ENCODE measurements around the gene SVOP.
"Not testable (repeated sequence)": the region's sequence is repeated elsewhere in the genome, so short reads cannot be mapped to it uniquely, and the experiment has no call there.

SVOP gene

GRCh38 chr12:108884116-108885012, 136.5 kb downstream of the SVOP start:
- no peak for DNase-seq

- DNase-seq: no peak
Observed at GRCh38 chr12:108881953-108882352, 138.9 kb downstream of the SVOP start.

DNA sequence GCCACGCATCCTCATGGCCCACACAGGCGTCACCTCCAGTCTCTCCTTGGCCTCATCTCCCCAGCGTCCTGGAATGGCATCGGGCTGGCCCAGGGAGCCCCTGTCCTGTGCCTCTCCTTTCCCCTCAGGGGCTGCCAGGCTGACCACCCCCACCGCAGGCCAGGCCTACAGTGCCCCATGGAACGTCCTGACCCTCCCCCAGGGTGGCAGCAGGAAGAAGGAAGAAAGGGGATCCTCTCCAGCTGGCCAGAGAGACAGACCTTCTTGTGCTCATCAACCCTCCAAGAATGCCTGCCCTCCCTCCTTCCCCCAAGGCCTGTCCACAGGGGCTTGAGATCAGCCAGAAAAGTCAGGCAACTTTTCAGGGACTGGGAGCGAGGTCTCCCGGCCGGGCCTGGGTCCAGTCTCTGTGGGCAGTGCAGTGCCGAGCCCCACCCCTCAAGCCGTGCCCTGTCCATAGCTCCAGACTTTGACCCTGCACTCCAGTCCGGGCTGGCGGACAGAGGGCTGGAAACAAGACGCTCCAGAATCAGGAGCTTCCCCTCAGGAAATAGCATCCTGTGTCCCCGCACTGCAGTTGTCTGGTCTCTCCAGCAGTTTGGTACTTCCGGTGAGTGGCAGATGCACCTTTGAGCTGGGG, 141.1 kb downstream of the SVOP start, which contains the start of gene DAO:
Gene DAO, plus strand, starts transcription at position 478 of the 640 bp plus-strand sequence. CDS start 4,915 bp downstream, outside the sequence.
- no peak for DNase-seq

- no peak for DNase-seq
Observed at GRCh38 chr12:108876550-108876949, 144.3 kb downstream of the SVOP start.

GRCh38 chr12:108875682-108876361, 145.0 kb downstream of the SVOP start:
- DNase-seq: no peak

DNA sequence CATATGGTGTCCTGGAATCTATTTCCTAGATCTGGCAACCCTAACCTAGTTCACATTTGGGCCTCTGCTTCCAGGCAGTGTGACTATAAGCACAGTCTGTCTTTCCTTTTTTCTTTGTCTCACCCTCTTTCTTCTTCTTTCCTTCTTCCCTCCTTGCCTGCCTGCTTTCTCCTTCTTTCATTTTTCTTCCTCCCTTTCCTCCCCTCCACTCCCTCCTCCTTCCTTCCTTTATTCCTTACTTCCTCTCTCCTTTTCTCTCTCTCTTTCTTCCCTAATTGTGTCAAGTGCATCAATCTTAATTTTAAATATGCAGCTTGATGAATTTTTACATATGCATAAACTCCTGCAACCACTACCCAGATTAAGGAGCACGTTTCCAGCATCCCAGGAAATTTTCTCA, 145.6 kb downstream of the SVOP start:
- no peak for DNase-seq

DNA sequence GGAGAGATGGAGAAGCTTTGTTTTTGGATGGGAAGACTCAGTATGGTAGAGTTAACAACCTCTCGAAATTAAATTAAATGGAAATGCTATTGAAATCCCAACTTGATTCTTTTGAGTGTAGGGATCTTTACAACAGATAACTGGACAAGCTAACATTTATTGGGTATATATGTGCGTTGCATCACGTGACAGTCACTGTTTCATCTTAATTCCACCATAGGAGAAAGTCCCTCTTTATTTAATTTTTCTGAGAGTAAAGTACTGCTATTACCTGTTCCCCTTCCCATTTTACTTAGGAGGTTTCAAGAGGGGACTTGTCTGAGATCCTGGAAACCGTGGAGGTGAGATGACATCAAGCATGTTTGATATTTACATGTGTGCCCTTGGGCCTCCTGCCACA, 152.1 kb downstream of the SVOP start:
- DNase-seq: no peak

GRCh38 chr12:108866083-108866482, 154.8 kb downstream of the SVOP start:
- not testable (repeated sequence) for DNase-seq

GRCh38 chr12:108865169-108865568, 155.7 kb downstream of the SVOP start:
- DNase-seq: no peak

- DNase-seq: no peak
Observed at GRCh38 chr12:108862588-108862959, 158.3 kb downstream of the SVOP start.

DNA sequence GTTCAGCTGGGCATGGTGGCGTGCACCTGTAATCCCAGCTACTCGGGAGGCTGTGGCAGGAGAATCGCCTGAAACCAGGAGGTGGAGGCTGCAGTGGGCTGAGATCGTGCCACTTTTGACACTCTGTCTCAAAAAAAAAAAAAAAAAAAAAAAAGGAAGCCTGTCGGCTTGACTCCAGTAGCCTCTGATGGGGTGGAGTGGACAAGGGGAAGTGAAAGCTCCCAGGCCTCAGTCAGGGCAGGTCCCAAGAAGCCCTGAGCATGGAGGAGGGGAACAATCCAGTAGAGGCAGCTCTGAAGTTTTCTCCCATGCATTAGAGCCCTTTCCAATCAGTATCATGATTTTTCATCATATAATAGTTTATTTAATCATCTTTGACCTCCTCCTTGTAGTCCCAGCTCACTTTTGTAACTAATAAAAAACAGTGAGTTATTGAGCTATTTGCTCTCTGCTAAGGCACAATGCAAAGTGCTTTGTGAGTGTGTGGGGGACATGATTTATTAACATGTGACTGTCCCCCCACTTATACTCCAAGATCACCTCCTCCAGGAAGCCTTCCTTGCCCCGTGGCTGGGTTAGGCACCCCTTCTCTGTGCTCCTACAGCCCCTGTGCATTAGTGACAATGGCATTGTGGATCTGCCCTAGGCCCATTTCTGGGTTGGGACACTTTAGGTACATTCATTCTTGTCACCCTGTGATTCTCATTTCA, 158.8 kb downstream of the SVOP start:
- DNase-seq: no peak

GRCh38 chr12:108860443-108860842, 160.4 kb downstream of the SVOP start:
- no peak for DNase-seq

GRCh38 chr12:108859923-108860291, 161.0 kb downstream of the SVOP start:
- no peak for DNase-seq

DNA sequence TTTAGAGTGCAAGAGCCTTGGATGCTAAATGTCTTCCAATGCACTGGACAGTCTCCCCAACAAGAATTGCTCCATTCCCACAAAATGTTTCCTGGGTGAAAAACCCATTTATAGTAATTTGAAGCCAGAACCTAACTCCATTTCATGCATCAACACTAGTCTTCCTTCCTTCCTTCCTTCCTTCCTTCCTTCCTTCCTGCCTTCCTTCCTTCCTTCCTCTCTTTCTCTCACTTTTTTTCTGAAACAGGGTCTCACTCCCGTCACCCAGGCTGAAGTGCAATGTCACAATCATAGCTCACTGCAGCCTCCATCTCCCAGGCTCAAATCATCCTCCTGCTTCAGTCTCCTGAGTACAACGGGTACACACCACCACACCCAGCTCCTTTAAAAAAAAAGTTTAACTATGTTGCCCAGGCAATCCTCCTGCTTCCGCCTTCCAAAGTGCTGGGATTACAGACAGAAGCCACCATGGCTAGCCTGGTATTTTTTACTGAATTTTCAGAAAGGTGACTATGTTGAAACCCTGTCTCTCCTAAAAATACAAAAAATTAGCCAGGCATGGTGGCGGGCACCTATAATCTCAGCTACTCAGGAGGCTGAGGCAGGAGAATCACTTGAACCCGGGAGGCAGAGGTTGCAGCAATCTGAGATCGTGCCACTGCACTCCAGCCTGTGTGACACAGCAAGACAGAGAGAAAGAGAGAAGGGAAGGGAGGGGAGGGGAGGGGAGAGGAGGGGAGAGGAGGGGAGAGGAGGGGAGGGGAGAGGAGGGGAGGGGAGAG, 161.5 kb downstream of the SVOP start:
- DNase-seq: not testable (repeated sequence)

DNA sequence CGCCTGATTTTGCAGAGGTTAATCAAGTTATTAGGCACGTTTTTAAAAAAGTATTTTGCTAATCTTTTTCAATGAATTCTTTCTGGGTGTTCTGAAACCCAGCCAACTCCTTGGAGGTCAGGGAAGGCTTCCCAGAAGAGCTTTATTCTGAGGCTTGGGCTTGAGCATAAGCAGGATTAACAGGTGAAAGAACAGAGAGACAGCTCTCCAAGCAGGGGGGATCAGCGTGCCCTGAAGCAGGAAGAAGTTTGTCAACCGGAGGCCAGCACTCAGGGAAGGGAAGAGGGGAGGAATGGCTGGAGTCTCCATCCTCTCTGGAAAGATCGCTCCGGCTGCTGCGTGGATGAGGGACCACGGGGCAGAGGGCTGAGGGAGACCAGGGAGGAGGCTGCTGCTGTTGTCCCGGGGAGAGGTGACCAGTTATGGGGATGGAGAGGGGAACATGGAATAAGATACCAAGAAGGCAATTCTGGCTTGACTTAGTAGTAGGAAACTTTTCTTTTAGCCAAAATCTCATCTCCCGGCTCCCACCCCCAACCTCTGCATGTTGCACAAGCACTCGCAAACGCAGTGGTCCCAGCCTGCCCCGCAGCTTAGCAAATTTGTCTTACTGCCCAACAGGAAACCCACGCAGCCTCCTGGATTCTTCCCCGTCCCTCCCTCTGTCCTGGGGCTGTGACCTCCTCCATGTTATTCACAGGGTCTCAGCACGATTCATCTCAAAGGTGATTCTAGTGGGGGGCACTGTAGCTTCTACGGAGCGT, 162.4 kb downstream of the SVOP start:
- DNase-seq: no peak

Data from fibroblast of skin of abdomen (primary cell).